PFSK-1 (cell line): ENCODE data around the gene IRX5.

Experiments
- FOXP2 ChIP-seq: optimal IDR thresholded peaks from 2 replicates; pipeline ENCODE3; 2011; ENCODE audit warnings: borderline replicate concordance, control low read depth, inconsistent platforms; ENCODE audit not compliant: insufficient read depth; ENCODE audit errors: extremely low read length, extremely low read depth
- POLR2AphosphoS5 ChIP-seq: IDR thresholded peaks from 2 replicates; pipeline ENCODE4 v1.6.1; 2012; ENCODE audit warnings: low read depth, mild to moderate bottlenecking, control low read depth, low read length, moderate library complexity
- SIN3A ChIP-seq: IDR thresholded peaks from 2 replicates; pipeline ENCODE4 v1.6.1; 2012; ENCODE audit warnings: mild to moderate bottlenecking, low read length, moderate library complexity, borderline replicate concordance; ENCODE audit not compliant: insufficient read depth
- TAF1 ChIP-seq: IDR thresholded peaks from 2 replicates; pipeline ENCODE4 v1.6.1; 2012; ENCODE audit warnings: low read length, control low read depth, borderline replicate concordance; ENCODE audit not compliant: insufficient read depth
- TF ChIP-seq, protein P1 (sequence below), 2 experiments: IDR thresholded peaks; 2 replicates each; pipeline versions ENCODE4 v1.6.1 to v1.8.0; 2011 to 2012; ENCODE audit warnings: low read depth in 2 of 2, low read length in 2 of 2, control low read depth in 1 of 2, inconsistent platforms in 1 of 2, mild to moderate bottlenecking in 1 of 2, moderate library complexity in 1 of 2; ENCODE audit not compliant: insufficient read depth in 1 of 2

Gene IRX5

DNA sequence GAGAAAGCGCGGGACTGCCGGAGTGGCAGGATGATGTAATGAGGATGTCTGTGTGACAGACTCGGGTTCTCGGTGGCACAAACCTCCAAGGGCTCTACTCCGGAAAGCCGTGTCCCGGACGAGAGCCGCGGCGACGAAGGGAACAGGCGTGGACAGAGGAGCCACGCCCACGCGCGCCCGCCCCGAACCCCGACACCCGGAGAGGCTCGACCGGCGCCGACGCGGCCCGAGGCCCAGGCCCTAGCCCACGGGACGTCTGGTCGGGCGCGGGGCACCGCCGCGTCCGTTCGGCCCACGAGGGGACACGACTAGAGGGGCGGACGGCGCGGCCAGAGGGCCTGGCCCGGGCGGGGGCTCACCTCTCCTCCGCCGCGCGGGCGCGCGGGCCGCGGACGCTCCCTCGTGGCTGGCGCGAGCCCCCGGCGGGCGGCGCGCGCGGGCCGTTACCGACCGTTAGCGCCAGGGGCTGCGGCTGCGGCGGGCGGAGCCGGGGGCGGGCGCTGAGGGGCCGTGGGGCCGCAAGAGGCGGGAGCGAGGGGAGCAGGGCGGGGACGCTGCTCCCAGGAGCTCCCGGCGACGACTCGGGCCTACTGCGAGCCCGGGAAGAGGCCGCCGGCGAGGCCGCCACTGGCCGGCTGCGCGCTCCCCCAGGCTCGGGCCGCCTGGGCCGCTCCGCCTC, 2.1 kb upstream of the IRX5 start:
- no peak for TF ChIP-seq FOXP2
- TF ChIP-seq, protein P1, sequence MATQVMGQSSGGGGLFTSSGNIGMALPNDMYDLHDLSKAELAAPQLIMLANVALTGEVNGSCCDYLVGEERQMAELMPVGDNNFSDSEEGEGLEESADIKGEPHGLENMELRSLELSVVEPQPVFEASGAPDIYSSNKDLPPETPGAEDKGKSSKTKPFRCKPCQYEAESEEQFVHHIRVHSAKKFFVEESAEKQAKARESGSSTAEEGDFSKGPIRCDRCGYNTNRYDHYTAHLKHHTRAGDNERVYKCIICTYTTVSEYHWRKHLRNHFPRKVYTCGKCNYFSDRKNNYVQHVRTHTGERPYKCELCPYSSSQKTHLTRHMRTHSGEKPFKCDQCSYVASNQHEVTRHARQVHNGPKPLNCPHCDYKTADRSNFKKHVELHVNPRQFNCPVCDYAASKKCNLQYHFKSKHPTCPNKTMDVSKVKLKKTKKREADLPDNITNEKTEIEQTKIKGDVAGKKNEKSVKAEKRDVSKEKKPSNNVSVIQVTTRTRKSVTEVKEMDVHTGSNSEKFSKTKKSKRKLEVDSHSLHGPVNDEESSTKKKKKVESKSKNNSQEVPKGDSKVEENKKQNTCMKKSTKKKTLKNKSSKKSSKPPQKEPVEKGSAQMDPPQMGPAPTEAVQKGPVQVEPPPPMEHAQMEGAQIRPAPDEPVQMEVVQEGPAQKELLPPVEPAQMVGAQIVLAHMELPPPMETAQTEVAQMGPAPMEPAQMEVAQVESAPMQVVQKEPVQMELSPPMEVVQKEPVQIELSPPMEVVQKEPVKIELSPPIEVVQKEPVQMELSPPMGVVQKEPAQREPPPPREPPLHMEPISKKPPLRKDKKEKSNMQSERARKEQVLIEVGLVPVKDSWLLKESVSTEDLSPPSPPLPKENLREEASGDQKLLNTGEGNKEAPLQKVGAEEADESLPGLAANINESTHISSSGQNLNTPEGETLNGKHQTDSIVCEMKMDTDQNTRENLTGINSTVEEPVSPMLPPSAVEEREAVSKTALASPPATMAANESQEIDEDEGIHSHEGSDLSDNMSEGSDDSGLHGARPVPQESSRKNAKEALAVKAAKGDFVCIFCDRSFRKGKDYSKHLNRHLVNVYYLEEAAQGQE (IDR thresholded peaks at IDR 0.05; ENCODE audit: insufficient read depth in 1 of 2, low read depth in 2 of 2, low read length in 2 of 2) = no peak
- TF ChIP-seq TAF1 = no peak
- no peak for TF ChIP-seq POLR2AphosphoS5
- TF ChIP-seq SIN3A = no peak; the same call in 1 of the 2 replicates

DNA sequence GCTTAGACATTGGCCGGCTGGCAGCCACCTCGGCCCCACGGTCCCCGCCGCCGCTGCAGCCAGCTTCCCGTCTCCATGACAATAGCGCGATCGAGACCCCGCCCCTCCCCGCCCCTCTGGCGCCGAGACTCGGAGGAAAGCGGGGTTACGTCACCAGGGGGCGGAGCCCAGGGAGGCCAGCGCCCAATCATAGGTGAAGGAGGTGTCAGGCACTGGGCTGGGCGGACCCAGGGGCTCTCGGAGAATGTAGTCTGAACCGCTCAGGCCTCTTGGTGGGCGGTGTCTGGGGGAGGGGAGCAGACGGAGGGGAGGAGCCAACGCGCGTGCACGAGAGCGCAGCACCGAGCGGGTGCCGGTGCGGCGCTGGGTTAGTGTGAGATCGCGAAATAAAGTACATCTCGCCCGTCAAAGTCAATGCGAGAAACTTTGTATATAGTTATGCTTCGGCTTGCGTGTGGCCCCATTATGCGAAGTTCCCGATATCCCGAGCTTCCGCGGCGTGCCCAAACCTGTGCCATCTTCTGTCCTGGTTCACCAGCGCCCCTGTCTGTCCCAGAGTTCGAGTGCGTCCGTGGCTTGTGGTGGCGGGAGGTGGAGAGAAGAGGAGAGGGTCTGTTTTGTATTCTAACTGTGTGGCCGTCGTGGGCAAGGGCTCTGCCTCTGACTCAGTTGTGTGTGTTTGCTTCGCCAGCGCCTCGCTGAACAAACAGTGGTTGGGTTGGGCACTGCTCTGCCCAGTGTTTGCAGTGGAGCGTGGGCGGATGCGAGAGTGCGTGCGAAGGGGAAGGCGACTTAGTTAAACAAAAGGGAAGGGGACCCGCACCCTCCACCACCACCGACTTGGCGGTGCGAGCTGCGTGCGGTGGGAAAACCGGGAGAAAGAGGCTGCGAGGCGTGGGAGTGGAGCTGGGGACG, 1.3 kb upstream of the IRX5 start:
- TF ChIP-seq TAF1 (0 out of 2 replicates have a peak, but pooled peaks have one; percentile 46), POLR2AphosphoS5 (no peak), SIN3A (no peak)

DNA sequence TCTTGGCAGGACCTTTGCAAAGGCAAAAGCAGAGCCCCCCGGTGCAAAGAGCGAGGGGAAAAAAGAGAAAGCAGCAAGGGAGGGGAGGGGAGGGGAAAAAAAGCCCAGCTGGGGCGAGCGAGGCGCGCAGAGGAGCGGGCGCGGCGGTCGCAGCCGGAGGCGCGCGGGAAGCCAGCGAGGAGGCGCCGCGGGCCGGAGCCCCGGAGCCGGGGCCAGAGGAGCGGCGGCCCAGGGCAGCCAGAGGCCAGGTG, 129 bp downstream of the IRX5 start:
- TF ChIP-seq TAF1 (peak; percentile 19; the same call in 1 of the 2 replicates), POLR2AphosphoS5 (peak; percentile 49; the same call in 1 of the 2 replicates), SIN3A (no peak)

DNA sequence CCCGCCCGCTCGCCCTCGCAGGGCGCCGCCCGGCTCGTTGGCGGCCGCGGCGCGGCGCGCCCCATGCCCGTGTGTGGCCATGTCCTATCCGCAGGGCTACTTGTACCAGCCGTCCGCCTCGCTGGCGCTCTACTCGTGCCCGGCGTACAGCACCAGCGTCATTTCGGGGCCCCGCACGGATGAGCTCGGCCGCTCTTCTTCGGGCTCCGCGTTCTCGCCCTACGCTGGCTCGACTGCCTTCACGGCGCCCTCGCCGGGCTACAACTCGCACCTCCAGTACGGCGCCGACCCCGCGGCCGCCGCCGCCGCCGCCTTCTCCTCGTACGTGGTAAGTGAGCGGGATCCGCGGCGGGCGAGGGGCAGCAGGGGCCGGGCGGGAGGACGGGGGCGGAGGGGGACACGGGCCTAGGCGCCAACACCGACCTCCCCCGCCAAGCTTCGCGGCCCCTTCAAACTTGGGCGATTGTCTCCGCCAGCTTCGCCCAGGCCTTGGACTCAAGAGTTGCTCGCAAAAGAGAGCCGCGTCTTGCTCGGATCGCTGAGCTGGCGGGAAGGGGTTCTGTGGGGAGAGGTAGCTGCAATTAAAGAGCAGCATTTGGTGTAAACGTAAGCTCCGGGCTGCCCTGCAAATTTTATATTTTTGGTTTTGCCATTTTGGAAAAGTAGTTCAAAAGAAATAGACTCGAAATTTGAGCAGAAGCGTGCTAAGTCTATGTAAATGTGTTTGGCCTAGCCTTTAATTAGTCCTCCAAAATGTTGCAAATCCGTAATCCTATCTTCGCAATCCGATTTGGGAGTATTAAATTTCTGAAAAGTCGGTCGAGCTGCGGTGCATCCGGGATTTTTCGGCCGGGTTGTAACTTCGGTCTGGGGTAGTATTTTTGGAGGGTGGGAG, 702 bp downstream of the IRX5 start:
- TF ChIP-seq TAF1 (no peak), SIN3A (no peak), POLR2AphosphoS5 (no peak), FOXP2 (no peak)
- TF ChIP-seq, protein P1 (IDR thresholded peaks at IDR 0.05; ENCODE audit: insufficient read depth in 1 of 2, low read depth in 2 of 2, low read length in 2 of 2) = no peak

DNA sequence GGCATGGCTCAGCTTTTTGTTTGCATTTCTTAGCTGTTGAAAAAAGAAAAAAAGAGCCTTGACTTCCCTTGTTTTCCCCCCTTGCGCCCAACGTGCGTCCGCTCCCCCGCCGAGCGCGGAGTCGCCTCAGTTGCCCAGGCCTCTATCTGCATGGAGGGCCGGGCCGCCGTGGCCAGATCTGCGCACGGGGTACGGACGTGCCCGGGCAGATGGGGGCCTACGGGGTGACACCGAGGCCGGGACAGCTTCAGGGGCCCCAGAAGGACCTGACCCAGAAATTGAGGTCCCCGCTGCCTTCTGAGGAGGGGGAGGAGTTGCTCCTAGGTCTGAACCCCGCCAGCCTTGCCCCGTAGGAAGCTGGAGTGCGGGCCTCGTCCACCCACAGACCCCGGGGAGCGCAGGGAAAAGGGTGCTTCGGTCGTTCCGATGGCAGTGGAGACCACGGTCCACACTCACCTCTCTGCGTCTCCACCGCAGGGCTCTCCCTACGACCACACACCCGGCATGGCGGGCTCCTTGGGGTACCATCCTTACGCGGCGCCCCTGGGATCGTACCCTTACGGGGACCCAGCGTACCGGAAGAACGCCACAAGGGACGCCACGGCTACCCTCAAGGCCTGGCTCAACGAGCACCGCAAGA, 1.5 kb downstream of the IRX5 start:
- no peak for TF ChIP-seq SIN3A
- no peak for TF ChIP-seq FOXP2
- no peak for TF ChIP-seq TAF1
- TF ChIP-seq, protein P1 (IDR thresholded peaks at IDR 0.05; ENCODE audit: insufficient read depth in 1 of 2, low read depth in 2 of 2, low read length in 2 of 2) = no peak
- TF ChIP-seq POLR2AphosphoS5 = no peak
